ENCODE measurements around the gene MCF2L2. TPM values are rescaled to one million over a fixed set of nuclear protein-coding genes. Genes with fewer than 3 reads are reported as not detected.
A peak's percentile ranks its signal among the peaks of the same experiment; 100 is the strongest.

MCF2L2 gene
- total RNA-seq, 2 donors from 2014 or later = 0.25 to 1.4 TPM

DNA sequence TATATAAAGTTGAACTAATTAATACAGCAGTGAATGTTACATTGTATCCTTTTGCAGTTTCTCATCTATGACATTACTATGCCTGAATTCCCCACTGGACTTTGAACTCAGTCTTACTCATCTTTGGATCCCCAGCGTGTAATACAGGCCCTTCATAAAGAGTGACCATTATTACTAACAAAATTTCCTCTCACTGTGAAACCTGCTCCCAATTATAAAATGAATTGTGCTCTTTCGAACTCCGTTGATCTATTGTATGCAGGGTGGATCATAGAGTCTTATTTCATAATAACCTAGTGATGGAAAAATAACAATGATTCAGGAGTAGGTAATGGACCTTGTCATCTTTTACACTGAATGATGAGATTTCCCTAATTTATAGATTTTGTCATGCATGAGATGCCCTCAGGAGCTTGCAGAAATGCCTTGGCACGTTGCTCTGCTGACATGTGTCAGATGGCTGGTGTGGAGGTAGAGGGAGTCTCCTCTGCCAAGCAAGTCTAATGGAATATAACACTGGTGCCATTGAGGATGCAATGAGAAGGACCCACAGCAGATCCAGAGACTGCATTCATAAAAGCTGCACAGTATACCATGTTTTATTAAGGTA is 149.8 kb downstream of the MCF2L2 start:
- DNase-seq = no peak
- no peaks in the 10 kb centered on the region for H3K36me3 ChIP-seq
- no peak overlapping the region for H3K9ac ChIP-seq (ENCODE audit: low read depth in 2 of 2, low read length in 2 of 2)
- H3K27ac ChIP-seq = no peak overlapping the region
- no peaks in the 10 kb centered on the region for H3K4me1 ChIP-seq
- no peaks in the 10 kb centered on the region for H3K9me3 ChIP-seq
- TF ChIP-seq, protein P1, sequence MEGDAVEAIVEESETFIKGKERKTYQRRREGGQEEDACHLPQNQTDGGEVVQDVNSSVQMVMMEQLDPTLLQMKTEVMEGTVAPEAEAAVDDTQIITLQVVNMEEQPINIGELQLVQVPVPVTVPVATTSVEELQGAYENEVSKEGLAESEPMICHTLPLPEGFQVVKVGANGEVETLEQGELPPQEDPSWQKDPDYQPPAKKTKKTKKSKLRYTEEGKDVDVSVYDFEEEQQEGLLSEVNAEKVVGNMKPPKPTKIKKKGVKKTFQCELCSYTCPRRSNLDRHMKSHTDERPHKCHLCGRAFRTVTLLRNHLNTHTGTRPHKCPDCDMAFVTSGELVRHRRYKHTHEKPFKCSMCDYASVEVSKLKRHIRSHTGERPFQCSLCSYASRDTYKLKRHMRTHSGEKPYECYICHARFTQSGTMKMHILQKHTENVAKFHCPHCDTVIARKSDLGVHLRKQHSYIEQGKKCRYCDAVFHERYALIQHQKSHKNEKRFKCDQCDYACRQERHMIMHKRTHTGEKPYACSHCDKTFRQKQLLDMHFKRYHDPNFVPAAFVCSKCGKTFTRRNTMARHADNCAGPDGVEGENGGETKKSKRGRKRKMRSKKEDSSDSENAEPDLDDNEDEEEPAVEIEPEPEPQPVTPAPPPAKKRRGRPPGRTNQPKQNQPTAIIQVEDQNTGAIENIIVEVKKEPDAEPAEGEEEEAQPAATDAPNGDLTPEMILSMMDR (IDR thresholded peaks at IDR 0.05) = no peak
- no peak overlapping the region for H3K4me3 ChIP-seq
- intact Hi-C loops (cut with DNase I) = no loop called here
- no peaks in the 10 kb centered on the region for H3K27me3 ChIP-seq

DNA sequence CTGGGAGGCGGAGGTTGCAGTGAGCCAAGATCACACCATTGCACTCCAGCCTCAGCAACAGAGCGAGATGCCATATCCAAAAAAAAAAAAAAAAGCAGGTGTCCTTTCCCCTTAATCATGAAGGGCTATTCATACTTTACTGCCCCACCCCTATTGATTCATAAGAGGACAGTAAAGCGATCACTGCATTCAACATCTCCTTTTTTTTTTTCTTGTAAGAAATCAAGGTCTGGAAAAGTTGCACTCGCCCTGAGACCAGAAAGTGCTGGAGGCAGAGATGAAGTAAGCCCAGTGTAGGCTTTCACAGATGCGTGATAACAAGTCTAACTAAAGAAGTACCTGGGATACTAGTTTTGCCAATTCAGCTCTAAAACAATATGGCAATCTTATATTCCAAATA is 151.2 kb downstream of the MCF2L2 start:
- Histone ChIP-seq H3K4me3 (no peak overlapping the region), H3K27ac (no peak overlapping the region), H3K4me1 (no peaks in the 10 kb centered on the region), H3K9ac (ENCODE audit: low read depth in 2 of 2, low read length in 2 of 2) (no peak overlapping the region), H3K9me3 (no peaks in the 10 kb centered on the region), H3K27me3 (no peaks in the 10 kb centered on the region), H3K36me3 (no peaks in the 10 kb centered on the region)
- TF ChIP-seq, protein P1 (IDR thresholded peaks at IDR 0.05) = no peak
- no peak for DNase-seq
- intact Hi-C loops (cut with DNase I) = no loop called here

DNA sequence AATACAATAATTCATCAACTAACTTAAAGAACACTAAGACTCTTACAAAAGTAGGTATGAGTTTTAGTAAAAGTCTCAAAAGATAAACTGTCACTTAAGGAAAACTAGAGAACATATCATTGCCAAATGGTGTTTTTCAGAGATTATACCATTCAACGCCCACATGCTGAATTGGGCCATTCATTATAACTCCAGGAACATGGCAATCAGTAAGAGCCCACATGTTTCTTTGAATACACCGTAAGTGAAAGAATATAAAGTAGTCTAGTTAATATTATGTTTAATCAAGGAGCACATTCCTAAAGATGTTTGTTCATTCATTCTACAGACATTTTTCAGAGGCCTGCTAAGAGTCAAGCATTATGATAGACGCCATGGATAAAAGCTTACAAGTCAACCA is 152.5 kb downstream of the MCF2L2 start:
- TF ChIP-seq, protein P1 (IDR thresholded peaks at IDR 0.05) = no peak
- H3K27me3 ChIP-seq = no peaks in the 10 kb centered on the region
- DNase-seq = no peak
- no peak overlapping the region for H3K4me3 ChIP-seq
- H3K9me3 ChIP-seq = no peaks in the 10 kb centered on the region
- intact Hi-C loops (cut with DNase I) = no loop called here
- no peaks in the 10 kb centered on the region for H3K4me1 ChIP-seq
- H3K27ac ChIP-seq = no peak overlapping the region
- no peak overlapping the region for H3K9ac ChIP-seq (ENCODE audit: low read depth in 2 of 2, low read length in 2 of 2)
- no peaks in the 10 kb centered on the region for H3K36me3 ChIP-seq

DNA sequence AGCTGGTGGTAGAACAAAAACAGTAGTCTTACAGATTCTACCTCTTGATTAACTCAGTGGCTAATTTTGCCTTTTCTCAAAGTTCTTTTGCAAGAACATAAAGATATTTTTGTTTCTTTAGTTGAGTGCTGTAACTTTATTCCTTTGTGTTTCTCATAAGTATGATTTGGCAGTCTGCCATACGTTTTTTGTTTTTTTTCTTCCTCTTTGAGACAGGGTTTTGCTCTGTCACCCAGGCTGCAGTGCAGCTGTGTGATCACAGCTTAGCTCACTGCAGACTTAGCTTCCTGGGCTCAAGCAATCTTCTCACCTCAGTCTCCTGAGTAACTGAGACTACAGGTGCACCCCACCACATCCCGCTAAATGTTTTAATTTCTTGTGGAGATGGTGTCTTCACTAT is 153.0 kb downstream of the MCF2L2 start:
- H3K9ac ChIP-seq (ENCODE audit: low read depth in 2 of 2, low read length in 2 of 2) = peak overlapping the region in 1 of 2 donors; percentile 15
- no peaks in the 10 kb centered on the region for H3K9me3 ChIP-seq
- H3K36me3 ChIP-seq = no peaks in the 10 kb centered on the region
- no peaks in the 10 kb centered on the region for H3K27me3 ChIP-seq
- TF ChIP-seq, protein P1 (IDR thresholded peaks at IDR 0.05) = no peak
- no peaks in the 10 kb centered on the region for H3K4me1 ChIP-seq
- no peak for DNase-seq
- peak overlapping the region; percentile 23 for H3K27ac ChIP-seq
- H3K4me3 ChIP-seq = no peak overlapping the region
- intact Hi-C loops (cut with DNase I) = no loop called here

DNA sequence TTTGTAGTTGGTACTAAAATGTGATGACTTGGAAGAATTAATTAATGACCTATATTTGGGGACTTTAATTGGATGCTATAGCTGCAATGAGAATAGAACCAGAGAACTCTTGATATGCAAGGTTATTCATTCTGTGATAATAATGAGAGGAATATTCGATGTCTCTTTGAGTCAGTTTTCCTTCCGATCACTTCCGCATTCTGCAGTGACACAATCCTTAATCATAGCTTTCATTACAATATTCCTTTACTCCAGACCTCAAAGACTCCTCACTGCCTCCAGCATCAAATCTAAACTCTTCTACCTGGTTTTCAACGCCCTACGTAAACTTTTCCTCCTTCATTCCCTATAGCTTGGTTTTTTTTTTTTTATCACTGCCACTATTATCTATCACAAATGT is 153.8 kb downstream of the MCF2L2 start:
- Histone ChIP-seq H3K9ac (ENCODE audit: low read depth in 2 of 2, low read length in 2 of 2) (no peak overlapping the region), H3K27ac (peak overlapping the region; percentile 23), H3K4me1 (no peaks in the 10 kb centered on the region), H3K27me3 (no peaks in the 10 kb centered on the region), H3K4me3 (no peak overlapping the region), H3K9me3 (no peaks in the 10 kb centered on the region), H3K36me3 (no peaks in the 10 kb centered on the region)
- TF ChIP-seq, protein P1 (IDR thresholded peaks at IDR 0.05) = no peak
- DNase-seq = no peak
- intact Hi-C loops (cut with DNase I) = no loop called here
